MM.1S (cell line): ENCODE results near the gene LRIT2.
A peak's percentile ranks its signal among the peaks of the same experiment; 100 is the strongest.

ENCODE experiments used
- DNase-seq: peaks from one replicate; pipeline ENCODE4 v3.0.0-alpha.2; 2015
- H2AFZ ChIP-seq: fragments of 300-600 bp; sonication (generic); 2 replicates; pipeline ENCODE4 v1.6.0; 2016; ENCODE audit warnings: antibody characterized with exemption, low read length
- H3F3A ChIP-seq: fragments of 300-600 bp; sonication (generic); 2 replicates; pipeline ENCODE4 v1.6.1; 2016; ENCODE audit warnings: mild to moderate bottlenecking, antibody characterized with exemption, low read length, moderate library complexity, mixed read lengths; ENCODE audit not compliant: insufficient read depth
- H3K27ac ChIP-seq: fragments of 300-600 bp; sonication (generic); 2 replicates; pipeline ENCODE4 v1.5.1; 2016; ENCODE audit warnings: mild to moderate bottlenecking, low read length
- H3K27me3 ChIP-seq: fragments of 300-600 bp; sonication (generic); replicated peaks from 2 replicates; pipeline ENCODE4 v1.6.0; 2016; ENCODE audit warnings: low read length; ENCODE audit not compliant: insufficient read depth
- H3K36me3 ChIP-seq: fragments of 300-600 bp; sonication (generic); replicated peaks from 2 replicates; pipeline ENCODE4 v1.6.1; 2016; ENCODE audit warnings: mild to moderate bottlenecking, low read length, mixed read lengths; ENCODE audit not compliant: insufficient read depth
- H3K4me1 ChIP-seq: fragments of 300-600 bp; sonication (generic); 2 replicates; pipeline ENCODE4 v1.6.1; 2016; ENCODE audit warnings: low read length, mixed read lengths
- H3K4me2 ChIP-seq: fragments of 300-600 bp; sonication (generic); 2 replicates; pipeline ENCODE4 v1.6.0; 2016; ENCODE audit warnings: low read depth, low read length
- H3K4me3 ChIP-seq: fragments of 300-600 bp; sonication (generic); 2 replicates; pipeline ENCODE4 v1.5.1; 2016; ENCODE audit warnings: low read length, mixed read lengths
- H3K79me2 ChIP-seq: fragments of 300-600 bp; sonication (generic); 2 replicates; pipeline ENCODE4 v1.6.1; 2016; ENCODE audit warnings: mixed run types, low read length, mixed read lengths
- H3K9ac ChIP-seq: fragments of 300-600 bp; sonication (generic); 2 replicates; pipeline ENCODE4 v1.6.1; 2016; ENCODE audit warnings: low read length, mixed read lengths
- H3K9me2 ChIP-seq: fragments of 300-600 bp; sonication (generic); replicated peaks from 2 replicates; pipeline ENCODE4 v1.6.1; 2016; ENCODE audit warnings: mild to moderate bottlenecking, low read length, mixed read lengths; ENCODE audit not compliant: insufficient read depth
- H3K9me3 ChIP-seq: fragments of 300-600 bp; sonication (generic); replicated peaks from 2 replicates; pipeline ENCODE4 v1.6.1; 2016; ENCODE audit warnings: mild to moderate bottlenecking, low read length, mixed read lengths; ENCODE audit not compliant: insufficient read depth
- H4K20me1 ChIP-seq: fragments of 300-600 bp; sonication (generic); 2 replicates; pipeline ENCODE4 v1.6.1; 2016; ENCODE audit warnings: mild to moderate bottlenecking, low read length, moderate library complexity, mixed read lengths; ENCODE audit not compliant: insufficient read depth
- CTCF ChIP-seq: fragments of 300-600 bp; sonication (generic); IDR thresholded peaks from 2 replicates; pipeline ENCODE4 v1.5.1; 2016; ENCODE audit warnings: antibody characterized with exemption, low read length, mixed read lengths
- EZH2 ChIP-seq: fragments of 300-600 bp; sonication (generic); optimal IDR thresholded peaks from 2 replicates; pipeline ENCODE3; 2017; ENCODE audit warnings: low read depth, mild to moderate bottlenecking, antibody characterized with exemption, low read length, mixed read lengths
- EZH2phosphoT487 ChIP-seq: fragments of 300-600 bp; sonication (generic); IDR thresholded peaks from 2 replicates; pipeline ENCODE4 v1.6.1; 2018; ENCODE audit warnings: antibody characterized with exemption, low read length

LRIT2 gene

GRCh38 chr10:84196941-84197340 is 28.4 kb downstream of the LRIT2 start:
- H3K4me3 ChIP-seq = no peak overlapping the region
- H3K4me2 ChIP-seq = no peak overlapping the region
- no peak for DNase-seq
- no peaks in the 10 kb centered on the region for H3K9me3 ChIP-seq
- H3K4me1 ChIP-seq = no peaks in the 10 kb centered on the region
- H3K27me3 ChIP-seq = no peaks in the 10 kb centered on the region
- no peak for TF ChIP-seq CTCF
- H3F3A ChIP-seq = no peaks in the 10 kb centered on the region
- no peak overlapping the region for H3K27ac ChIP-seq
- H3K9me2 ChIP-seq = no peaks in the 10 kb centered on the region
- no peak overlapping the region for H2AFZ ChIP-seq
- H3K79me2 ChIP-seq = no peaks in the 10 kb centered on the region
- H3K36me3 ChIP-seq = no peaks in the 10 kb centered on the region
- H4K20me1 ChIP-seq = no peaks in the 10 kb centered on the region
- no peak overlapping the region for H3K9ac ChIP-seq

- no peaks in the 10 kb centered on the region for H4K20me1 ChIP-seq
- H3K4me1 ChIP-seq = no peaks in the 10 kb centered on the region
- no peak overlapping the region for H2AFZ ChIP-seq
- H3F3A ChIP-seq = no peaks in the 10 kb centered on the region
- H3K9me2 ChIP-seq = no peaks in the 10 kb centered on the region
- no peak for DNase-seq
- no peak for TF ChIP-seq EZH2
- no peaks in the 10 kb centered on the region for H3K36me3 ChIP-seq
- no peak overlapping the region for H3K9ac ChIP-seq
- H3K9me3 ChIP-seq = no peaks in the 10 kb centered on the region
- H3K4me3 ChIP-seq = no peak overlapping the region
- no peaks in the 10 kb centered on the region for H3K27me3 ChIP-seq
- H3K4me2 ChIP-seq = no peak overlapping the region
- no peaks in the 10 kb centered on the region for H3K79me2 ChIP-seq
- no peak overlapping the region for H3K27ac ChIP-seq
Observed at GRCh38 chr10:84196083-84196482, 29.3 kb downstream of the LRIT2 start.

GRCh38 chr10:84195044-84195830 is 30.1 kb downstream of the LRIT2 start:
- H3K27me3 ChIP-seq = no peaks in the 10 kb centered on the region
- H2AFZ ChIP-seq = peak overlapping the region; percentile 49
- H4K20me1 ChIP-seq = no peaks in the 10 kb centered on the region
- no peak overlapping the region; the same call in 1 of the 2 replicates for H3K9ac ChIP-seq
- DNase-seq = no peak
- no peaks in the 10 kb centered on the region for H3K9me2 ChIP-seq
- peak overlapping the region; percentile 92 for H3K4me2 ChIP-seq
- H3K9me3 ChIP-seq = no peaks in the 10 kb centered on the region
- peak overlapping the region; percentile 53 for H3K4me3 ChIP-seq
- no peak overlapping the region for H3K27ac ChIP-seq
- TF ChIP-seq CTCF (no peak), EZH2phosphoT487 (no peak), EZH2 (no peak)
- H3K4me1 ChIP-seq = no peaks in the 10 kb centered on the region
- no peaks in the 10 kb centered on the region for H3K79me2 ChIP-seq
- no peaks in the 10 kb centered on the region for H3F3A ChIP-seq
- no peaks in the 10 kb centered on the region for H3K36me3 ChIP-seq

- Histone ChIP-seq H2AFZ (peak within 1 kb of the TSS; percentile 54), H3K9me2 (no peaks in the 10 kb centered on the region), H3K27me3 (no peaks in the 10 kb centered on the region), H3K27ac (no peak within 1 kb of the TSS), H3K9ac (peak within 1 kb of the TSS; percentile 22; the same call in 1 of the 2 replicates), H3K4me3 (peak within 1 kb of the TSS; percentile 53), H3F3A (no peaks in the 10 kb centered on the region), H3K9me3 (no peaks in the 10 kb centered on the region), H3K36me3 (no peaks in the 10 kb centered on the region), H4K20me1 (no peaks in the 10 kb centered on the region), H3K4me2 (peak within 1 kb of the TSS; percentile 92), H3K4me1 (no peaks in the 10 kb centered on the region), H3K79me2 (no peaks in the 10 kb centered on the region)
- DNase-seq = peak; percentile 41
- no peak for TF ChIP-seq EZH2phosphoT487
Observed at GRCh38 chr10:84194424-84195043, 30.8 kb downstream of the LRIT2 start, which contains the start of gene CDHR1. CDHR1 (plus strand) TSS chr10:84194537; CDS start chr10:84194761, 224 bp downstream.
